ENCODE measurements around the gene CHIT1.

CHIT1 gene

GRCh38 chr1:203172184-203173010 is 57.1 kb downstream of the CHIT1 start:
- peak; percentile 36 for DNase-seq

GRCh38 chr1:203171341-203172183 is 57.9 kb downstream of the CHIT1 start:
- DNase-seq: no peak

- no peak for DNase-seq
These were observed 58.7 kb downstream of the CHIT1 start for GRCh38 chr1:203170625-203171330.

- no peak for DNase-seq
These were observed 59.5 kb downstream of the CHIT1 start for GRCh38 chr1:203169770-203170520.

- DNase-seq: no peak
These were observed 60.5 kb downstream of the CHIT1 start for GRCh38 chr1:203168991-203169390.

GRCh38 chr1:203168256-203168786 is 61.2 kb downstream of the CHIT1 start:
- DNase-seq: no peak

- no peak for DNase-seq
These were observed 61.6 kb downstream of the CHIT1 start for GRCh38 chr1:203167913-203168200.

- no peak for DNase-seq
These were observed 62.2 kb downstream of the CHIT1 start for GRCh38 chr1:203167026-203167912.

DNA sequence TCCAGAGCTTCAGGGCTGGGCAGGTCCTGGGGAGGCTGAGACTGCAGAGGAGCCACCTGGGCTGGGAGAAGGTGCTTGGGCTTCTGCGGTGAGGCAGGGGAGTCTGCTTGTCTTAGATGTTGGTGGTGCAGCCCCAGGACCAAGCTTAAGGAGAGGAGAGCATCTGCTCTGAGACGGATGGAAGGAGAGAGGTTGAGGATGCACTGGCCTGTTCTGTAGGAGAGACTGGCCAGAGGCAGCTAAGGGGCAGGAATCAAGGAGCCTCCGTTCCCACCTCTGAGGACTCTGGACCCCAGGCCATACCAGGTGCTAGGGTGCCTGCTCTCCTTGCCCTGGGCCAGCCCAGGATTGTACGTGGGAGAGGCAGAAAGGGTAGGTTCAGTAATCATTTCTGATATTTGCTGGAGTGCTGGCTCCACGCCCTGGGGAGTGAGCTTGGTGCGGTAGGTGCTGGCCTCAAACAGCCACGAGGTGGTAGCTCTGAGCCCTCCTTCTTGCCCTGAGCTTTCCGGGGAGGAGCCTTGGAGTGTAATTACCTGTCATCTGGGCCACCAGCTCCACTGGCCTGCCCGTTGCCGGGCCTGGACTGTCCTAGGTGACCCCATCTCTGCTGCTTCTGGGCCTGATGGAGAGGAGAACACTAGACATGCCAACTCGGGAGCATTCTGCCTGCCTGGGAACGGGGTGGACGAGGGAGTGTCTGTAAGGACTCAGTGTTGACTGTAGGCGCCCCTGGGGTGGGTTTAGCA is 63.1 kb downstream of the CHIT1 start:
- no peak for DNase-seq

All from HCEC 1CT (cell line).